ENCODE measurements around the gene ABCA7. TPM values are rescaled to one million over a fixed set of nuclear protein-coding genes. Genes with fewer than 3 reads are reported as not detected.

ABCA7 gene
- total and polyA plus RNA-seq, 2 of the 13 experiments (the other 11 are each of a cell fraction or from before 2014, with no cell fraction given) = 4.4 to 32.4 TPM

- no peak for TF ChIP-seq MLXIP (CRISPR knock-in tag; IDR thresholded peaks at IDR 0.05; ENCODE audit: borderline replicate concordance)
- TF ChIP-seq ATF7-NPFF (CRISPR knock-in tag; IDR thresholded peaks at IDR 0.05; ENCODE audit: low read depth) = peak; percentile 37; the same call in 1 of the 2 replicates
- TF ChIP-seq HDAC2 (CRISPR knock-in tag; IDR thresholded peaks at IDR 0.05) = 0 out of 2 replicates have a peak, but pooled peaks have one; percentile 31
- TF ChIP-seq GLI4 (CRISPR knock-in tag; IDR thresholded peaks at IDR 0.05; ENCODE audit: borderline replicate concordance) = peak; percentile 3; the same call in 1 of the 2 replicates
- peak; percentile 79; the same call in 1 of the 2 replicates for TF ChIP-seq ARID4A (CRISPR knock-in tag; IDR thresholded peaks at IDR 0.05; ENCODE audit: borderline replicate concordance)
- no peak for TF ChIP-seq ZC3H13 (CRISPR knock-in tag; IDR thresholded peaks at IDR 0.05)
- no peak; the same call in 1 of the 2 replicates for TF ChIP-seq GATAD1 (CRISPR knock-in tag; IDR thresholded peaks at IDR 0.05)
- TF ChIP-seq IKZF1 (IDR thresholded peaks at IDR 0.05) = no peak
- TF ChIP-seq ZNF501 (CRISPR knock-in tag; IDR thresholded peaks at IDR 0.05) = peak; percentile 71
- TF ChIP-seq NFE2L2 (IDR thresholded peaks at IDR 0.05; ENCODE audit: low read length) = no peak
- no peak for TF ChIP-seq RNF219 (CRISPR knock-in tag; IDR thresholded peaks at IDR 0.05)
- 0 out of 2 replicates have a peak, but pooled peaks have one; percentile 9 for TF ChIP-seq ETV6 (CRISPR knock-in tag; conservative IDR thresholded peaks at IDR 0.05)
- no peak for TF ChIP-seq ZFP62 (CRISPR knock-in tag; IDR thresholded peaks at IDR 0.05)
- TF ChIP-seq ZNF333 (CRISPR knock-in tag; IDR thresholded peaks at IDR 0.05; ENCODE audit: borderline replicate concordance) = peak; percentile 82; the same call in 1 of the 2 replicates
- TF ChIP-seq ZKSCAN1 (IDR thresholded peaks at IDR 0.05; ENCODE audit: low read length) = no peak
- no peak for TF ChIP-seq ARHGAP35 (CRISPR knock-in tag; IDR thresholded peaks at IDR 0.05; ENCODE audit: borderline replicate concordance)
- TF ChIP-seq MIER2 (CRISPR knock-in tag; IDR thresholded peaks at IDR 0.05) = no peak
- no peak for TF ChIP-seq RFX3 (CRISPR knock-in tag; IDR thresholded peaks at IDR 0.05)
- 0 out of 2 replicates have a peak, but pooled peaks have one; percentile 18 for TF ChIP-seq CBX5 (CRISPR knock-in tag; IDR thresholded peaks at IDR 0.05; ENCODE audit: borderline replicate concordance)
- peak; percentile 98 for TF ChIP-seq MYC (CRISPR knock-in tag; IDR thresholded peaks at IDR 0.05; ENCODE audit: borderline replicate concordance)
- no peak for TF ChIP-seq SRSF1 (optimal IDR thresholded peaks at IDR 0.05; ENCODE audit: low read depth, low read length)
These were observed 58.5 kb downstream of the ABCA7 start (continued) for GRCh38 chr19:1098177-1099051.

Measured in HepG2 (cell line).